Right atrium auricular region (tissue), 2 donors: Measurements from ENCODE around the gene OGFOD2. TPM values are rescaled to one million over a fixed set of nuclear protein-coding genes. Genes with fewer than 3 reads are reported as not detected.
A peak's percentile ranks its signal among the peaks of the same experiment; 100 is the strongest.

Experiments used
- DNase-seq: peaks from one replicate; pipeline ENCODE4 v3.0.0-alpha.2; 2019; ENCODE audit warnings: low spot score
- H3K27ac ChIP-seq, 2 donors: fragments of 200-600 bp; sonication (generic); 1 replicate in 1 of 2; 2 replicates in 1 of 2; pipeline ENCODE4 v1.5.1; 2016 to 2019
- H3K27me3 ChIP-seq, 2 donors: fragments of 200-600 bp; sonication (generic); one replicate each; pipeline versions ENCODE4 v1.5.1 to v1.6.0; 2017 to 2019
- H3K36me3 ChIP-seq: fragments of 200-600 bp; sonication (generic); one replicate; pipeline ENCODE4 v1.5.1; 2016
- H3K4me1 ChIP-seq, 2 donors: fragments of 200-600 bp; sonication (generic); one replicate each; pipeline versions ENCODE4 v1.5.1 to v1.6.0; 2017 to 2019
- H3K4me3 ChIP-seq, 2 donors: fragments of 200-600 bp; sonication (generic); 1 replicate in 1 of 2; 2 replicates in 1 of 2; pipeline ENCODE4 v1.5.1; 2017 to 2019; ENCODE audit warnings: mild to moderate bottlenecking in 1 of 2, moderate library complexity in 1 of 2
- H3K9me3 ChIP-seq, 2 donors: fragments of 200-600 bp; sonication (generic); one replicate each; pipeline ENCODE4 v1.5.1; 2019
- total RNA-seq, 2 donors: library from RNA; depleted of rRNA; stranded (reverse); fragments of >200 nt; gene quantifications; one replicate each; pipeline ENCODE4 v1.1.0, GENCODE V29; 2016
- TF ChIP-seq, protein P1 (sequence below), 2 donors: fragments of 200-600 bp; sonication (generic); IDR thresholded peaks; one replicate each; pipeline ENCODE4 v1.5.1; 2019; ENCODE audit warnings: antibody characterized with exemption in 2 of 2

OGFOD2 gene
- total RNA-seq, 2 donors from 2014 or later: 4.9 to 6.8 TPM

DNA sequence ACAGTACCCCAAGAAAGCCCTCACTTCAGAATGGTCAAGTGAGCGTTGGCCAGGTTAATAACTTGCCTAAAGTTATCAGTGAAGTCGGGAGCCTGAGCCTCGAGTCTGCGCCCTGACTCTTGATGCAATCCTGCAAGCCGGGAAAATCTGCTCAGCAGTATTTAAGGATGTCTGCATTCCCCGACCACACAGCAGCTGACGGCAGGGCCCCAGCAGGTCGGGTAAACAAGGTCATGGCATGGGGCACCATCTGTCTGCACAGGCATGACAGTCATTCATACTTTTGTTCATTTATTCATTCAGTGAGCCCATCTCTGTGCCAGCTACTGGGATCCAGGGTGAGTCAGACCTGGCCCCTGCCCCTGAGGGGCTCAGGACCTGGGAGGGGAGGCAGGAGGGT is 19.9 kb upstream of the OGFOD2 start:
- no peak overlapping the region for H3K4me3 ChIP-seq

DNA sequence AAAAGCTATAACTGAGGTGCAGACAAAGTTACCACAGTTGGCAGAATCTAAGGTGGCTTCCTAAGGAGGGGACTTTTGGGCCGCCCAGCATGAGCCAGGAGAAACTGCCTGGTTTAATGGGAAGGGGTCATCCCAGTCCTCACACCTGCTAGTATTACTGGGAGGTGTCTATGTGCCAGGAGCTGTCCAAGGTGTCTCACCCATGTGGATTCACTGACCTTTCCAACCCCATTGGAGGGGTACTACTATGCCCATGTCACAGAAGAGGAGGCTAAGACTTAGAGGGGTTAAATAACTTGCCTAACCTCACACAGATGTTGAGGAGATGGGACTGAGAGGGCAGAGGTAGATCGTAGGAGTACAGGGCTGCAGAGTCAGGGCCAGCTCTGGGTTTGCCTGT is 19.0 kb upstream of the OGFOD2 start:
- no peaks in the 10 kb centered on the region for H3K9me3 ChIP-seq
- H3K4me3 ChIP-seq: no peak overlapping the region
- H3K27ac ChIP-seq: no peak overlapping the region
- H3K4me1 ChIP-seq: no peaks in the 10 kb centered on the region
- TF ChIP-seq, protein P1, sequence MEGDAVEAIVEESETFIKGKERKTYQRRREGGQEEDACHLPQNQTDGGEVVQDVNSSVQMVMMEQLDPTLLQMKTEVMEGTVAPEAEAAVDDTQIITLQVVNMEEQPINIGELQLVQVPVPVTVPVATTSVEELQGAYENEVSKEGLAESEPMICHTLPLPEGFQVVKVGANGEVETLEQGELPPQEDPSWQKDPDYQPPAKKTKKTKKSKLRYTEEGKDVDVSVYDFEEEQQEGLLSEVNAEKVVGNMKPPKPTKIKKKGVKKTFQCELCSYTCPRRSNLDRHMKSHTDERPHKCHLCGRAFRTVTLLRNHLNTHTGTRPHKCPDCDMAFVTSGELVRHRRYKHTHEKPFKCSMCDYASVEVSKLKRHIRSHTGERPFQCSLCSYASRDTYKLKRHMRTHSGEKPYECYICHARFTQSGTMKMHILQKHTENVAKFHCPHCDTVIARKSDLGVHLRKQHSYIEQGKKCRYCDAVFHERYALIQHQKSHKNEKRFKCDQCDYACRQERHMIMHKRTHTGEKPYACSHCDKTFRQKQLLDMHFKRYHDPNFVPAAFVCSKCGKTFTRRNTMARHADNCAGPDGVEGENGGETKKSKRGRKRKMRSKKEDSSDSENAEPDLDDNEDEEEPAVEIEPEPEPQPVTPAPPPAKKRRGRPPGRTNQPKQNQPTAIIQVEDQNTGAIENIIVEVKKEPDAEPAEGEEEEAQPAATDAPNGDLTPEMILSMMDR (IDR thresholded peaks at IDR 0.05): no peak
- peaks cover 12% of the 10 kb centered on the region for H3K36me3 ChIP-seq
- DNase-seq: no peak
- H3K27me3 ChIP-seq: no peaks in the 10 kb centered on the region

More for the DNA sequence above, 19.9 kb upstream of the OGFOD2 start:
- no peak for DNase-seq
- no peaks in the 10 kb centered on the region for H3K9me3 ChIP-seq
- no peaks in the 10 kb centered on the region for H3K27me3 ChIP-seq
- no peak overlapping the region for H3K27ac ChIP-seq
- TF ChIP-seq, protein P1 (IDR thresholded peaks at IDR 0.05): no peak
- no peaks in the 10 kb centered on the region for H3K4me1 ChIP-seq
- peaks cover 12% of the 10 kb centered on the region for H3K36me3 ChIP-seq

DNA sequence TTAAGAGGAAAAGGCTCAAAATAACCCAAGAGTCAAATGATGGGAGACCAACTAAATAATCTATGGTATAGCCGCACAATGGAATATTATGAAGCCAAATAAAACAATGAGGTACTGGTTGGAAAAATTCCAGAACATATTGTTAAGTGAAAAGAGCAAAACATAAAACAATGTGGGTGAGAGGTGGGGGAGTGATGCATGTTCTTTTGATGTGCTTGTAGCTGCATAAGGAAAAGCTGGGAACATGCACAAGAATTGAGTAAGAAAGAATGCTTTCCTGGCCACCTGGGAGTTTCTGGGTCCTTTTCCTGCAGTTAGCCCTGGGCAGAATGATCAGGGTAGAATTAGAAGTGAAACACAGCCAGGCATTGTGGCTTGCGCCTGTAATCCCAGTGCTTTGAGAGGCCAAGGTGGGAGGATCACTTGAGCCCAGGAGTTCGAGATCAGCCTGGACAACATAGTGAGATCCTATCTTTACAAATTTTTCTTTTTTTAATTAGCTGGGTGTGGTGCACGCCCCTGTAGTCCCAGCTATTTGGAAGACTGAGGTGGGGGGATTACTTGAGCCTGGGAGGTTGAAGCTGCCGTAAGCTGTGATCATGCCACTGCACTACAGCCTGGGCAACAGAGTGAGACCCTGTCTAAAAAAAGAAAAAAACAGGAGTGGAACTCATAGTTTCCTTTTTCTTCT is 16.7 kb upstream of the OGFOD2 start:
- H3K4me1 ChIP-seq: peaks cover 0 to 20% of the 10 kb centered on the region in 2 donors
- H3K4me3 ChIP-seq: no peak overlapping the region
- H3K36me3 ChIP-seq: peaks cover 12% of the 10 kb centered on the region
- H3K9me3 ChIP-seq: no peaks in the 10 kb centered on the region
- no peaks in the 10 kb centered on the region for H3K27me3 ChIP-seq
- DNase-seq: no peak
- TF ChIP-seq, protein P1 (IDR thresholded peaks at IDR 0.05): no peak
- peak overlapping the region in 1 of 2 donors; percentile 40 for H3K27ac ChIP-seq

DNA sequence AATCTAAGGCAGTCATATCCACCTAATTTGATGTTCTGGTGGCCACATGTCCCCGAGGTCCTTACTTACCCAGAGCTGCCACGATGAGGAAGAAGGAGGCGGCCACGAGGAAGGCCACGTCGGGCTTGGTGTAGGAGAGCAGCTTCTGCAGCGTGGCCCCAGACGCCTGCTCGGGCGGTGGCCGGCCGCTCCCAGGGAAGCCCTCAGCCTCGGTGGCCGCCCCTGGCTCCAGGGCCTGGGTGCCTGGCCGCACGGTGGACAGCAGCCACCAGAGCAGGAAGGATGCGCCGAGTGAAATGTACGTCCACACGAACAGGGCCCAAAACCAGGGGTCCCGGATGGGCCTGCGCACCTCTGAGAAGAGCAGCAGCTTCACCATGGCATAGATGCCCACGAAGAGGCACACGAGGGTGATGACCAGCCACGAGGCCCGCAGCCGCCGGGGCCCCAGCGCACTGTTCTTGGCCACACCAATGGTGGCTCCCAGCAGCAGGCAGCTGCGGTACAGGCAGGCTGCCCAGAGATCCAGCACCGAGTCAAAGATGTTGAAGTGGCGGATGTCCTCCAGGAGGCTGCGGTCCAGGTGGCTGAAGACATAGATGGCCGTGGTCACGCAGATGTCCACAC is 15.4 kb upstream of the OGFOD2 start:
- H3K4me3 ChIP-seq: no peak overlapping the region
- H3K36me3 ChIP-seq: peaks cover 12% of the 10 kb centered on the region
- no peak overlapping the region for H3K27ac ChIP-seq
- no peaks in the 10 kb centered on the region for H3K9me3 ChIP-seq
- no peak for DNase-seq
- TF ChIP-seq, protein P1 (IDR thresholded peaks at IDR 0.05): no peak
- peaks cover 0 to 33% of the 10 kb centered on the region in 2 donors for H3K4me1 ChIP-seq
- no peaks in the 10 kb centered on the region for H3K27me3 ChIP-seq

DNA sequence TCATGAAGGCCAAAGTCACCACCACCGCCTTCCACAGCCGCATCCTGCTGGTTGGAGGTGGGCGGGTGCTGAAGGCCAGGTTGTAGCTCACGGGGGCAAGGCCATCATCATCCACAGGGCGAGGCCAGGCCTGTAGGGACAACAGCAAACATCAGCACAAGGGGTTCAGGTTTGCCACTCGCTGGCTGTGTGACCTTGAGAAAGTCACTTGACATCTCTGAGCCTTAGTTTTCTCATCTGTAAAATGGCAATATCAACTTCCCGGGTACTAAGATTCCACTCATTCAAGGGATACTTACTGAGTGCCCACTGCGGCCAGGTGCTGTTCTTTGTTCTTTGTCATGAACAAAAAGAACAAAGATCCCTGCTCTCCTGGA is 14.9 kb upstream of the OGFOD2 start:
- H3K9me3 ChIP-seq: no peaks in the 10 kb centered on the region
- H3K36me3 ChIP-seq: peaks cover 12% of the 10 kb centered on the region
- H3K27ac ChIP-seq: no peak overlapping the region
- no peak overlapping the region for H3K4me3 ChIP-seq
- DNase-seq: no peak
- peaks cover 0 to 38% of the 10 kb centered on the region in 2 donors for H3K4me1 ChIP-seq
- TF ChIP-seq, protein P1 (IDR thresholded peaks at IDR 0.05): no peak
- no peaks in the 10 kb centered on the region for H3K27me3 ChIP-seq
